Endothelial cell of umbilical vein (primary cell): ENCODE measurements around the gene METRN.

Source experiments
- EZH2 ChIP-seq: IDR thresholded peaks from 2 replicates; pipeline ENCODE4 v1.6.1; 2012; ENCODE audit warnings: borderline replicate concordance, low read depth, mild to moderate bottlenecking, moderate library complexity, low read length, inconsistent platforms; ENCODE audit not compliant: severe bottlenecking
- FOS ChIP-seq: IDR thresholded peaks from 2 replicates; pipeline ENCODE4 v1.6.1; 2011; ENCODE audit warnings: mild to moderate bottlenecking, low read length, moderate library complexity, borderline replicate concordance; ENCODE audit not compliant: insufficient read depth
- GATA2 ChIP-seq: IDR thresholded peaks from 2 replicates; pipeline ENCODE4 v1.7.0; 2011; ENCODE audit warnings: low read depth, mild to moderate bottlenecking, moderate library complexity, mixed read lengths, low read length; ENCODE audit not compliant: insufficient read length, insufficient read depth
- JUN ChIP-seq: IDR thresholded peaks from 2 replicates; pipeline ENCODE4 v1.6.1; 2011; ENCODE audit warnings: borderline replicate concordance, low read depth; ENCODE audit not compliant: insufficient read length, insufficient read depth
- MYC ChIP-seq: IDR thresholded peaks from one replicate; pipeline ENCODE4 v1.6.1; 2011; ENCODE audit warnings: mild to moderate bottlenecking, low read depth, low read length
- POLR2A ChIP-seq: IDR thresholded peaks from 2 replicates; pipeline ENCODE4 v1.6.1; 2012; ENCODE audit warnings: low read depth, mild to moderate bottlenecking, control low read depth, low read length
- POLR2AphosphoS5 ChIP-seq: IDR thresholded peaks from 2 replicates; pipeline ENCODE4 v1.6.1; 2012; ENCODE audit warnings: low read depth, mild to moderate bottlenecking, control low read depth, low read length, moderate library complexity; ENCODE audit not compliant: insufficient read depth
- TF ChIP-seq, protein P1 (sequence below), 2 donors: IDR thresholded peaks; 1 replicate in 1 of 2; 2 replicates in 1 of 2; pipeline ENCODE4 v1.5.1; 2011; ENCODE audit warnings: low read length in 2 of 2, mild to moderate bottlenecking in 2 of 2, moderate library complexity in 2 of 2, control low read depth in 1 of 2, inconsistent platforms in 1 of 2, low read depth in 1 of 2; ENCODE audit not compliant: insufficient read depth in 1 of 2; ENCODE audit errors: extremely low read depth in 1 of 2

DNA sequence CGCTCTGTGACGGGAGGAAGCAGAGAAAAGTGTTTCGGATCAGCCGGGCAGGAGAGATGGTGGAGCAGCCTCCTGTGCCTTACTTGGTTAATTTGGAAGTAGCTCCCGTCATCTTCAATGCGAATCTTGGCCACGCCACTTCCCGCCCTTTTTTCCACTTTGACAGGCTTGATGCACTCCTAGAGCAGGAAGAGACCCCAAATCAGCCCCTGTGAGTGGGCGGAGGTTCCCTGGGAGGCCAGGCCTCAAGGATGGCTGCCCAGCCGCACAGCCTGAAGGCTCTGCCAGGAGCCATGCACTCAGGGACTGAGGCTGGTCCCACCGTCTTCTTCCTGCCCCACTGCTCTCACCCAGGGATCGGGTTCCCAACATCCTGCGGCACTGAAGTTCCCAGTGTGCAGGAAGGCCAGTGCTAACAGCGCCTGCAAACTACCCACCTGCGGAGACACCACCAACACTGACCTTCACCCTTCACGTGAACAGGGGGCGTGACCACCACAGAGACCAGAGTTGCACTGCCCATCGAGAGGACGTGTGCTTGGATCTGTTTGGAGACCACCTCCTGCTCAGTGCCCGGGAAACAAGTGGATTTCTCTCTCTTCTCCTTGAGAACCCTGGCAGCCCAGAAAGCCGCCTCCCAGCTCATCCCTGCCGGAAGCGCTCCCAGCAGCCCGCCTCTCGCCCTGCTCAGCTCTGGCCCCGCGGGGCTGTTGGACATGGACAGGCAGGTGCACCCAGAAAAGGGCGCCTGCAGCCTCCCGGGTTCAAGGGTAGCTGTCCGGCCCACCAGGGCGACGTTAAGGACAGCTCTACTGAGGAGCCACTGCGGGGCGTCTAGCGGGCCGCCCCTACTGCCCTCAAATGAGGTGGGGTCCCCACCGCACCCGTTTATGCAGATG is 24.9 kb downstream of the METRN start:
- TF ChIP-seq, protein P1, sequence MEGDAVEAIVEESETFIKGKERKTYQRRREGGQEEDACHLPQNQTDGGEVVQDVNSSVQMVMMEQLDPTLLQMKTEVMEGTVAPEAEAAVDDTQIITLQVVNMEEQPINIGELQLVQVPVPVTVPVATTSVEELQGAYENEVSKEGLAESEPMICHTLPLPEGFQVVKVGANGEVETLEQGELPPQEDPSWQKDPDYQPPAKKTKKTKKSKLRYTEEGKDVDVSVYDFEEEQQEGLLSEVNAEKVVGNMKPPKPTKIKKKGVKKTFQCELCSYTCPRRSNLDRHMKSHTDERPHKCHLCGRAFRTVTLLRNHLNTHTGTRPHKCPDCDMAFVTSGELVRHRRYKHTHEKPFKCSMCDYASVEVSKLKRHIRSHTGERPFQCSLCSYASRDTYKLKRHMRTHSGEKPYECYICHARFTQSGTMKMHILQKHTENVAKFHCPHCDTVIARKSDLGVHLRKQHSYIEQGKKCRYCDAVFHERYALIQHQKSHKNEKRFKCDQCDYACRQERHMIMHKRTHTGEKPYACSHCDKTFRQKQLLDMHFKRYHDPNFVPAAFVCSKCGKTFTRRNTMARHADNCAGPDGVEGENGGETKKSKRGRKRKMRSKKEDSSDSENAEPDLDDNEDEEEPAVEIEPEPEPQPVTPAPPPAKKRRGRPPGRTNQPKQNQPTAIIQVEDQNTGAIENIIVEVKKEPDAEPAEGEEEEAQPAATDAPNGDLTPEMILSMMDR (IDR thresholded peaks at IDR 0.05; ENCODE audit: extremely low read depth in 1 of 2, insufficient read depth in 1 of 2, low read depth in 1 of 2, low read length in 2 of 2) = no peak
- TF ChIP-seq FOS (no peak), JUN (no peak), POLR2AphosphoS5 (no peak), EZH2 (no peak), GATA2 (no peak), POLR2A (no peak), MYC (no peak)
